HG03575 (cell line): ENCODE results near the gene OR4F6.

Experiments used
- ATAC-seq: cut with Tn5 transposase; IDR thresholded peaks from one replicate; pipeline ENCODE4 v1.9.1; 2021; ENCODE audit not compliant: unreplicated experiment, insufficient number of reproducible peaks, low FRiP score; ENCODE audit errors: extremely low read depth

The OR4F6 gene

DNA sequence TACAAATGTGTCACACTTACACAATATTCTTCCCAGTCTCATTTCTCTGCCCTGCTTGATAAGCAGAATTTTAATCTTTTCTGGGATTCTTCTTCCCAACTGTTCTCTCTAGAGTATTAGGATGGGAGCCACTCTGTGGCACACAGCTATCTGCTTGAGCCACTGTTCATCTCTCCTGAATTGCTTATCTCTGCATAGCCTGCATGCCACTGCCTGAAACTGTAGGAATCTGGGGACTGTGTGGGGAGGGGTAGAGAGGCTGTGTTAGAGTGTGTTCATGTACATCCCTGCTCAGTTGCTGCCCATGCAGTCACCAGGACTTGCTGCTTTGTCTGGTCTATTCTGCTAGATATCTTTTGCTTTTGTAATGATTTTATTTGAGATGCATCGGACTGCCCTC lies 2.3 kb upstream of the OR4F6 start:
- ATAC-seq = no peak

DNA sequence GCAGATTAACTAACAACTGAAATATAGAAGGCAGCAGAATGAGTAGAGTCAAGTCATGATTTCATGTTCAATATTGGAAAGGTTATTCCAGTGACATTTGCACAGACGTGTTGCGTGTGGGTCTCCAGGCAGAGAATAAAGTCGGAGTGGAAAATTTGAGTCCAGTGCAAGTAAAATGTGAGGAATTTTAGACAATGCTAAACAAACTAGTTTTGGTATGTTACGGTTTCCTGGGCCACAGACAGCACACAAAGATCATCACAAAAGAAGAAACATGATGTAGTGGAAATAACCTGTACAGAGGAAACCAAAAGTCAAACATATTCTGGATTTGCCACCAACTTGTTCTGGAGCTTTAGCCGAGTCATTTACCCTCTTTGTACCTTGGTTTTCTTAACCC lies 367 bp downstream of the OR4F6 start:
- ATAC-seq = no peak

DNA sequence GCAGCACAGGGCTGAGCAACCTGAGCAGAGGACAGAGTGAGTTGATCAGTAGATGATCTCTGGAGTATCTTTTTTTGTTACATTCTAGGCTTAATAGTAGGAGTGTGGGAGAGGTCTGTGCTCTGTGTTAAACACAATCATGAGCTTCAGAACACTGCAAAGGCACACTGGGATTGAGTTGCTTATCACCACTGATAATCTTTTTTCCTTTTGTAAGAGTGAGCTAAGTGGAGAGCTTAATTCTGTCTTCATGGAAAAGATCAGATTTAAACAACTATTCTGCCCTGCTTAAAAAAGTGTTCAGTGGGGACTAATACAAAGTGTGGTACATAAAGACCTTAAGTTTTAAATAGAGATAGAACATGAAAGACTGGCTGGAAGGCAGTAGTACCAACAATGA lies 1.1 kb downstream of the OR4F6 start:
- ATAC-seq = no peak

DNA sequence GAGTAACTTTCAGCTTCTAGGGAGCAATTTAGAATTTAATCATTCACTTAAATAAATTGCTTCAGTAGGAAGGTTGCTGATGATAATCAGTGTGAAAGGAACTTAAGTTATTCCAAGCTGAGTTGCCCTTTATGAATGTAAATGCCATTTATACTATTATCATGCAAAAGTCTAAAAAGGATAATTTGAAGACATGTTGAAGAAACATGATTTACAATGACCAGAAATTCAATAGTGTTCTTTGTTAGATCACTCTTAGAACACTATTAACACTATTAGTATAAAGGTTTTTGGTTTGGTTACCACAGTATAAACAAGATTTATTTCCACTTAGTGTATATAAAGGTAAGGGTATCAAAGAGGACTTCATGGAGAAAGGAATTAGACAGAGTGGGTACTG lies 1.6 kb downstream of the OR4F6 start:
- ATAC-seq = no peak

DNA sequence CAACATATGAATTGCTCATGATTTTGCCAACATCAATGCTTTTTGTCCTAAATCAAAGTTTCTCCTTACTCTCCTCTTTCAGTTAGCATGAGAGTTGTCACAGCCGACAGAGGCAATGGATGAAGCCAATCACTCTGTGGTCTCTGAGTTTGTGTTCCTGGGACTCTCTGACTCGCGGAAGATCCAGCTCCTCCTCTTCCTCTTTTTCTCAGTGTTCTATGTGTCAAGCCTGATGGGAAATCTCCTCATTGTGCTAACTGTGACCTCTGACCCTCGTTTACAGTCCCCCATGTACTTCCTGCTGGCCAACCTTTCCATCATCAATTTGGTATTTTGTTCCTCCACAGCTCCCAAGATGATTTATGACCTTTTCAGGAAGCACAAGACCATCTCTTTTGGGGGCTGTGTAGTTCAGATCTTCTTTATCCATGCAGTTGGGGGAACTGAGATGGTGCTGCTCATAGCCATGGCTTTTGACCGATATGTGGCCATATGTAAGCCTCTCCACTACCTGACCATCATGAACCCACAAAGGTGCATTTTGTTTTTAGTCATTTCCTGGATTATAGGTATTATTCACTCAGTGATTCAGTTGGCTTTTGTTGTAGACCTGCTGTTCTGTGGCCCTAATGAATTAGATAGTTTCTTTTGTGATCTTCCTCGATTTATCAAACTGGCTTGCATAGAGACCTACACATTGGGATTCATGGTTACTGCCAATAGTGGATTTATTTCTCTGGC lies 2.5 kb downstream of the OR4F6 start:
- ATAC-seq = no peak

DNA sequence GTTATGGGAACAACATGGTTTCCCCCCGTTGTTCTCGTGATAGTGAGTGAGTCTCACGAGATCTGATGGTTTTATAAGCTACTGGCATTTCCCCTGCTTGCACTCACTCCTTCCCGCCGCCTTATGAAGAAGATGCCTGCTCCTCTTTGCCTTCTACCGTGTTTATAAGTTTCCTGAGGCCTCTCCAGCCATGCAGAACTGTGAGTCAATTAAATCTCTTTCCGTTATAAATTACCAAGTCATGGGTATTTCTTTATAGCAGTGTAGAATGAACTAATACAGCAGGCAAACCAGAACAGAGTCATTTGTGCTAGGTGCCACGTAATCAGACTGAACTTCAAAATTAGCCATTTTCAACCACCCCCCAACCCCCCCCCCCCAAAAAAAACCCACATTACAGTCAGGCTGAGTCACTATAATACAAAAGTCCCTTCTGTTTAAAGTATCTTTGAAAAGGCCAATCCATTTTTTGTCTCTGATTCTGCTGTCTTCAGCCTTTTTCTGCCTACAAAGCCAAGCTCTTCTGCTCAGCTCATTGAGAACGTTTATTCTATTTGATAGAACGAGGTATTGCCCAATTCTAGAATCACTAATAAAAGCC lies 4.1 kb downstream of the OR4F6 start:
- no peak for ATAC-seq

DNA sequence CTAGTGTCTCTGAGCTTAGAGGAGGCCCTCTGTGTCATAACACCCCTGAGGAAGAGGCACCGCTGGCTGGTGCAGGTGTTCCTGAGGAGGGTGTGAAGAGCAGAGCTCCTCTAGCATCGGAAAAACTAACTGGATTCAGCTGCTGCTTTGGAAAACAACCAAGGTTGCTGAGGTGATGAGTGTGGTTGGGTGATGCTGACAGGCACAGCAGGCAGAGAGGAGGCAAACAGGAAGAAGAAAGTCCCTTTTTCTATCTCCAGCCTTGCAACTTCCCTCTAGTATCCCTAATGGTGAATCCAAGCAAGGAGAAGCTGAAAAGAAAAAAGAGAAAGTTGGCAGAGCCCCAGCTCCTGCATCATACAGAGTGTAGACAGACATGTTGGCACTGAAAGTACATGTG lies 4.9 kb downstream of the OR4F6 start:
- ATAC-seq = no peak

DNA sequence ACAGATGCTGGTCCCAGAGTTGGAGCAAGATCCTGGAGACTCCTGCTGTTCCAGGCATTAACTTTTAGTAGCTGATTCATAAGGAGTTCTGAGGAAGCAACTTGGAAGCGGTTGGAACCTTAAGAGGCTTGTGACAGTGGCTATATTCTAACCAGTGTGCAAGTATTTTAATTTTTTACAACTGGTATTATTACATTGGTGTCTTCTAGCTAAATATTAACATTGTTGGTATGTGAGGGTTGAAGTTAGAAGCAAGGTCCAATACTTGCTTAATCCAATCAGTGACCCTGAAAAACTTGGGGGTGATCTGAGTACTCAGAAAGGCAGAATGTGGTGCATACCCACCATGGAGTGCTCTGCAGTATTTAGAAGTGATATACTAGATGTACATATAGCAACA lies 7.1 kb downstream of the OR4F6 start:
- ATAC-seq = no peak

DNA sequence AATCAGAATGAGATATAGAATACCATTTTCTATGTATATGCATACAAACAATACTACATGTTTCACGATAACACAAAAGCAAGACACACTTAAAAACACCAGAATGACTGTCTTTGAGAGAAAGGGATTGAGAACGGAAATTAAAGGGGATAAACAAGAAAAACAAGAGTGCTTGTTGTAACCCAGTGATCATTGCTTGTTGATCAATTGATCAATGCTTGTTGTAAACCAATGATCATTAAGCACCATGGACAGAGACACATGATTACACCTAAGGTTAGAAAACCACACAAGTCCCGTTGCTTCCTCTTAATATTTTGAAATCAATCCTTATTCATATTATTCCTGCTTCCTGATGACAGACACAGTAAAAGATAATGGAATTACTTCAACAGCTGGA lies 7.6 kb downstream of the OR4F6 start:
- no peak for ATAC-seq

DNA sequence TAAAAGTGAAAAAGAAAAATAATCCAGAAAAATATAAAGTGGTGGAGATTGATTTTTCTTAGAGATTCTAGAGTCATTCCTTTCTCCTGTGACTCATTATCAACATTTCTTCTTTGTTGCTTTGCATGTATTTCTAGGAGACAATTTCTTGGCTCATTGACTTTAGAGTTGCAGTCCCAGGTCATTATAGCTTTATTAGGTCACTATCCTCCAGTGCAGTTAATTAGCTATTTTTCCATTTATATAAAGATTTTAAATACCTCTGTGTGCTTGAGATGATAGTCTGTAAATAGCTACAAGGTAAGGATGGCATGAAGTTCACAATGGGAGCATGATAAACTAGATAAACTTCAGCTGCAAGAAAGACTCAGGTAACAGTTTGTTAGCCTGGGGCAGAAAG lies 8.6 kb downstream of the OR4F6 start, which contains the start of gene OR4F15:
OR4F15 (plus strand) TSS at position 301 of the 400 bp plus-strand sequence. CDS start 5,985 bp downstream, outside the sequence.
- no peak for ATAC-seq

DNA sequence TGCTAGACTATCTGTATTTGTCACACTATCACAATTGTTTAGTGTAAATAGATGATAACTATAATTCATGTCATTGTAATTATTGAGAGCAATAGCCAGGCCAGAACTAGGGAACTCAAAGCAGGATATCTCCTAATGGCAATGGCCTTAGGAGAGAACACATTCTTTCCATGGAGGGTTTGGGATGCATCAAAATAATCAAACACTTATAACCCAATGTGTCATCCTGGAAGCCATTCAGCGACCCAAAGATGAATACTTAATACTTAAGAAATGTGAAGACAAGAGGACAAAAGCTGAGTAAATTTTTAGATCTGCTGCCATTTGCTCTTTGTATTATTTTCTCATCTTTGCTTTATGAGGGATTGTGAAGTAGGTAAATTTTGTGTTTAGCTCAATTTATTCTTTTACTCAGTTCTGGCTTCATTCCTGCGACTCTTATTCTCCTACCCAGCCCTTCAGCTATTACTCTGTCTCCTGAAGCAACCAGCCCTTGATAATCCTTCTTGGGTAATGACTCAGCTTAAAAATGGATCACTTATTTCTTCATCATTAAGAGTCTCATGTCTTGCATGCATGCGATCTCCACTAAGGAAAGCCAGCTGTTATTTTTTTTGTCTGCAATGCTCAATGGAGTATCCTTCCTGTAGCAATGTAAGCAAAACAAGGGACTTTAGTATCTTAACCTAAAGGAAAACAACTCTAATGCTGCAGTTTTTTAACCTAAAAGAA lies 10.7 kb downstream of the OR4F6 start:
- ATAC-seq = no peak

DNA sequence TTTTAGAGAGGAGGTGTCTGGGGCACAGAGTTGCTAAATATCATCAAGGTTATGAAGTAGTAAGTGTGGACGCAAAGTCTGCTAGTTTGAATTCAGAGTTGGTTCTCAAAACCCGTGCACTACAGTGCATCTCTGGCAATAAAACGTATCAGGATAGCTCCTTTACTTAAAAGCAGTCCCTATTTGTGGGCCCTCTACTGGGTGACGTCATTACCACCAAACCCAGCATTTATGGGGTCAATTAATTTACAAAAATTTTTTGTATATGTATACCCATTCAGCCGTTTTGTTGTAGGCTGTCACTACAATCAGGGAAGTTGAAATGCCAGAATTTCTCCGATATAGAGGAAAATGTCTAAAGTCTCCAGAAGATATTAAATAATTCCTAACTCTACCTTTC lies 17.5 kb downstream of the OR4F6 start:
- ATAC-seq = no peak

DNA sequence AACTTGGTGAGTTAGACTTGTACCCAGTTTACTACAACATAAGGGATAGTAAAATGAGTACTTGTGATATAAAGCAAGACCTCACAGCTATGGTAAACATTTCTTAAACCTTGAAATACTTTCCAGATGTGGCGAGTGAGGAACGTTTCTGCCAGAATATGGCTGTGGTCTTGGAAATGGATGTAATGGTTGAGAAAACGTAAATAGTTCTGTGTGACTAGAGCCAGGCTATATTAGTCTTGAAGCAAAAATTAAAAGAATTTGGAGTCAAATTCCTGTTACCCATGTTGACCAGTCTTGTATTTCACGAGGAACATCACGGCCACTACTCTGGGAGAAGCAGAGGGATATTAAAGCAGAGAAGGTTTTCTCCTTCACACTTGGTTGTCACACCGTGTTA lies 23.9 kb downstream of the OR4F6 start:
- ATAC-seq = no peak

DNA sequence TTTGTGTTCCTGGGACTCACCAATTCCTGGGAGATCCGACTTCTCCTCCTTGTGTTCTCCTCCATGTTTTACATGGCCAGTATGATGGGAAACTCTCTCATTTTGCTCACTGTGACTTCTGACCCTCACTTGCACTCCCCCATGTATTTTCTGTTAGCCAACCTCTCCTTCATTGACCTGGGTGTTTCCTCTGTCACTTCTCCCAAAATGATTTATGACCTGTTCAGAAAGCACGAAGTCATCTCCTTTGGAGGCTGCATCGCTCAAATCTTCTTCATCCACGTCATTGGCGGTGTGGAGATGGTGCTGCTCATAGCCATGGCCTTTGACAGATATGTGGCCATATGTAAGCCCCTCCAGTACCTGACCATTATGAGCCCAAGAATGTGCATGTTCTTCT lies 25.5 kb downstream of the OR4F6 start:
- ATAC-seq = no peak

DNA sequence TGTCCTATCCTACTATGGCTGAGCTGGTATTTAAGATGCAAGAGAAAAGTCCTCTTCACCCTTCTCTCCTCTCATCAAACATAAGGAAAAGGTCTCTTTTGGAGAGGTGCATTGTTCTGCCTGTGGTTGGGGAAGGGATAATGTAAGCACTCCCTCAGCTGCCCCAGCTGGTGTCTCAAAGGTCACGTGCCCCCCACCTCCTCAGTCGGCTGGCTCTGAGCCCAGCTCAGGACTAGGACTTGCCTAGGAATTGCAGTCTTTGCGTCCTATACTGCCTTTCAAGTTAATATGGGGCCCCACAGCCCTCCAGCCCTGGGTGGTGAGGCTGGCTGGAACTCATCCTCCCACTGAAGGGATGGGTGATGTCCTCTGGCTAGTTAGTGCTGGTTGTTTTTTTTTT lies 38.3 kb downstream of the OR4F6 start:
- ATAC-seq = no peak

DNA sequence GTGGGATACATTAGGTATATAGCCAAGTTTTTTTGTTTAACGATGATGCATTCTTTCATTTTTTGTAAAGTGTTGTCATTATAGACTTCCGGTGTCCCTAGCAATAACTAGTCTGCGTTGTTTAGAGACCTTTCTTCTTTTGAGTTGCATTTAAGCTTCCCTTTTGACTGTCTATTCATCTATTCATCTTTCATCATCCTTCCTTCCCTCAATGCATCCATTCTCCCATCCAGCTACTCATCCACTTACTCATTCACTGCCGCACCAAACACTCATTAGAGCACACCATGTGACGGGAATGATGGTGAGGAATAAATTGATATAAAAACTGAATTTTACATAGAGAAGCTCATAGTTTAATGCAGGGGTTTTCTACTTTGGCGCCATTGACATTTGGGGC lies 41.6 kb downstream of the OR4F6 start:
- ATAC-seq = no peak

DNA sequence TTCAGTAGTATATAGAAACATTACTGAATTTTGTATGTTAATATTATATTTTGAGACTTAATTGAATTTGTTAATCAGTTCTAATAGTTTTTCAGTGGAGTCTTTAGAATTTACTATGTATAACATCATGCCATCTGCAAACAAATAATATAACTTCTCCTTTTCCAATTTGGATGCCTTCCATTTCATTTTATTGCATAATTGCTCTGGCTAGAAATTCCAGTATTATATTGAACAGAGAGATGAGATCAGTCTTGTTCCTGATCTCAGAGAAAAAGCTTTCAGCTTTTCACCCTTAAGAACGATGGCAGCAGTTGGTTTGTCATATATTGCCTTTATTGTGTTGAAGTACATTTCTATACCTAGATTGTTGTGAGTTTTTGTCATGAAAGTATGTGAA lies 49.0 kb downstream of the OR4F6 start:
- no peak for ATAC-seq
